Heart left ventricle (tissue), 13 donors: ENCODE measurements around the gene PRKAR1B.

ENCODE experiments used
- POLR2A ChIP-seq, 2 donors: fragments of 450-650 bp; IDR thresholded peaks; one replicate each; pipeline ENCODE4 v1.6.1; 2017; ENCODE audit warnings: antibody characterized with exemption in 2 of 2, mild to moderate bottlenecking in 2 of 2, moderate library complexity in 2 of 2
- TF ChIP-seq, protein P1 (sequence below), 12 donors: fragments of 200-600 bp; sonication (generic) in 4 of 12; IDR thresholded peaks; one replicate each; pipeline versions ENCODE4 v1.5.0 to v1.8.0; 2018 to 2022; ENCODE audit warnings: antibody characterized with exemption in 12 of 12, mild to moderate bottlenecking in 5 of 12
- donor health status: ischemic (EF 13 %, LVEDD 7.1; RV severe dilation, severe dysfunction).
- donor health status: DM: no; HTN: yes; CAD: no.
- donor health status: DM: no; HTN: no; CAD: no.
- donor health status: ischemic (EF 25% LVEDD 6.9; RV normal size, moderate dysfunction).
- donor health status: ischemic (EF 25% LVEDD 5.7; RV mildly dilated, moderate dysfunction).
- donor health status: ischemic (EF 35%, LVEDD 5.7; RV mildly dilated, moderate dysfunction).
- donor health status: nonischemic (EF 11% LVEDD 7.7; RV severe dilation, severe dysfunction).
- donor health status: DM: yes; HTN: yes; CAD: no.
- donor health status: PGD.
- donor health status: ischemic (EF 29% LVEDD 5.4; RV normal size, mild dysfunction).
- donor health status: nonischemic (EF 23%, LVEDD 6.1; RV moderate dilation, normal function).

DNA sequence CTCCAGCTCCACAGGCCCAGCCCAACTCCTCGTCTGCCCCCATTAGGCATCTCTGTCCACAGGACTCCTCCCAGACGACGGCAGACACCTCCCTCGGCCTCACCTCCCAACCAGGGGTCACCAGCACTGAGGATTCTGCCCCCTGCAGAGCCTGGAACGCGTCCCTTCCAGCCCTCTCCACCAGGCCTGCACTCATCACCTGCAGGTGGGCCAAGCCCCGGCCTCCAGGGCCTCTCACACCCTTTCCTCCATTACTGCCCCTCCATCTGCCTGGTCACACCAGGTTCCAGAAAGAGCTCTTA, 164.8 kb downstream of the PRKAR1B start:
- TF ChIP-seq, protein P1, sequence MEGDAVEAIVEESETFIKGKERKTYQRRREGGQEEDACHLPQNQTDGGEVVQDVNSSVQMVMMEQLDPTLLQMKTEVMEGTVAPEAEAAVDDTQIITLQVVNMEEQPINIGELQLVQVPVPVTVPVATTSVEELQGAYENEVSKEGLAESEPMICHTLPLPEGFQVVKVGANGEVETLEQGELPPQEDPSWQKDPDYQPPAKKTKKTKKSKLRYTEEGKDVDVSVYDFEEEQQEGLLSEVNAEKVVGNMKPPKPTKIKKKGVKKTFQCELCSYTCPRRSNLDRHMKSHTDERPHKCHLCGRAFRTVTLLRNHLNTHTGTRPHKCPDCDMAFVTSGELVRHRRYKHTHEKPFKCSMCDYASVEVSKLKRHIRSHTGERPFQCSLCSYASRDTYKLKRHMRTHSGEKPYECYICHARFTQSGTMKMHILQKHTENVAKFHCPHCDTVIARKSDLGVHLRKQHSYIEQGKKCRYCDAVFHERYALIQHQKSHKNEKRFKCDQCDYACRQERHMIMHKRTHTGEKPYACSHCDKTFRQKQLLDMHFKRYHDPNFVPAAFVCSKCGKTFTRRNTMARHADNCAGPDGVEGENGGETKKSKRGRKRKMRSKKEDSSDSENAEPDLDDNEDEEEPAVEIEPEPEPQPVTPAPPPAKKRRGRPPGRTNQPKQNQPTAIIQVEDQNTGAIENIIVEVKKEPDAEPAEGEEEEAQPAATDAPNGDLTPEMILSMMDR (IDR thresholded peaks at IDR 0.05), result no peak
- no peak for TF ChIP-seq POLR2A (IDR thresholded peaks at IDR 0.05)
